ENCODE measurements around the gene TACSTD2.

DNA sequence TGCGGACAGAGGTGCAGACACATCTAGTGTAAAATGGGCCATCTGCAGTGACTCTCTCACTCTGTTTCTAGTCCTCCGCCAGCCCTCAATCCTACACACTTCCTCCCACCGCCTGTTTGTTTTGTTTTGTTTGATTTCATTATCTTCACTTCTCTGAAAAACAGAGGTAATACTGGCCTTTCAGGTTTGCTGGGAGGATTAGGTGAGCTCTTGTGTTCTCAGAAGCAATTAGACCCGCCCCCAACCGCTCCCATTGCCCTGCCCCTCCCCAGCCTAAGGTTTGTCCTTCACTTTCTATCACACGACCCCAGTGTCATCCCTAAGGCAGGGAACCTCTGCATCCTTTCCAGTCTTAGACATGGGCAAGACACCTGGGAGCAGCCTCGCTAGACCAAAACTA, 43.2 kb upstream of the TACSTD2 start:
- no peak for TF ChIP-seq POLR2A (IDR thresholded peaks at IDR 0.05)
- TF ChIP-seq, protein P1, sequence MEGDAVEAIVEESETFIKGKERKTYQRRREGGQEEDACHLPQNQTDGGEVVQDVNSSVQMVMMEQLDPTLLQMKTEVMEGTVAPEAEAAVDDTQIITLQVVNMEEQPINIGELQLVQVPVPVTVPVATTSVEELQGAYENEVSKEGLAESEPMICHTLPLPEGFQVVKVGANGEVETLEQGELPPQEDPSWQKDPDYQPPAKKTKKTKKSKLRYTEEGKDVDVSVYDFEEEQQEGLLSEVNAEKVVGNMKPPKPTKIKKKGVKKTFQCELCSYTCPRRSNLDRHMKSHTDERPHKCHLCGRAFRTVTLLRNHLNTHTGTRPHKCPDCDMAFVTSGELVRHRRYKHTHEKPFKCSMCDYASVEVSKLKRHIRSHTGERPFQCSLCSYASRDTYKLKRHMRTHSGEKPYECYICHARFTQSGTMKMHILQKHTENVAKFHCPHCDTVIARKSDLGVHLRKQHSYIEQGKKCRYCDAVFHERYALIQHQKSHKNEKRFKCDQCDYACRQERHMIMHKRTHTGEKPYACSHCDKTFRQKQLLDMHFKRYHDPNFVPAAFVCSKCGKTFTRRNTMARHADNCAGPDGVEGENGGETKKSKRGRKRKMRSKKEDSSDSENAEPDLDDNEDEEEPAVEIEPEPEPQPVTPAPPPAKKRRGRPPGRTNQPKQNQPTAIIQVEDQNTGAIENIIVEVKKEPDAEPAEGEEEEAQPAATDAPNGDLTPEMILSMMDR (IDR thresholded peaks at IDR 0.05), result no peak
